ENCODE results near the gene GRIA1. TPM values are rescaled to one million over a fixed set of nuclear protein-coding genes. Genes with fewer than 3 reads are reported as not detected.

Gene GRIA1
- polyA plus RNA-seq, 1 experiment = 6.7 TPM

DNA sequence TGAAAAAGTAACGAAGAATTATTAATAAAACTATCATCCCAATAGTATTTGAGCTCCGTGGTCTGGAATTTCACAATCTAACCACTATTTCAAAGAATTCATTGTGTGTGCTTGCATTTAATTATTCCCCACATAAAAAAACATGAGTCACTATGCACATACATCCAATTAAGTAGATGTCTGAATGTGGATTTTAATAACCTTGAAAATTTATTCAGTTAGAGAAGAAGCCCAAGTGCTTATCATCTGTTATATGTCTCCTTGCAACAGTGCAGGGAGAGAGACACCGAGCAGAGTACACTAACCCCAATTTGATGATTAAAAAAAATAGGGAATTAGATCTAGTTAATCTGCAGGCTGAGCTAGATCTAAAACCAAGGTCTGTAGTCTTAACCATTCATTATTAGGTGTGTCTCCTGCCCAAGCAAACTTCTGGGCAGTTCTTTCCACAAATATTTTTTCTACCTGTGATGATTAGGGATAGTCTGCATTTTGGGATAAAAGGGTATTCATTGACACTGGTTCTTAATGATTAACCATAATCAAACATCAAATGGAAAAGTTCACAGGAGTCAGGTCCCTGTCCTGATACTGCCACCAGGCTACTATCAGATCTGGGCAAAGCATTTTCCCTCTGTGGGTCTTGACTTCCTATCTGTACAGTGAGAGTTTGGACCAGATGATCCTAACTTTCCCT lies 164.2 kb downstream of the GRIA1 start:
- Histone ChIP-seq H3K4me3 (ENCODE audit: low read depth, low read length) (no peak overlapping the region), H3K27me3 (ENCODE audit: control insufficient read depth, insufficient read depth, low read length) (no peaks in the 10 kb centered on the region), H3K36me3 (ENCODE audit: control insufficient read depth, insufficient read depth, low read length) (no peaks in the 10 kb centered on the region)
- peak; percentile 71 for DNase-seq (ENCODE audit: low read depth)
- ChIA-PET CTCF (interaction anchor here (0.6 to 1.4 kb wide), 6 partner anchors 15 to 1914 kb away, joined by 3 to 5 read pairs (median 3); no protein-coding TSS in a partner anchor), POLR2A (interaction anchor here (0.6 to 0.8 kb wide), 4 partner anchors 26 to 311 kb away, joined by 3 to 4 read pairs (median 3); no protein-coding TSS in a partner anchor)
- TF ChIP-seq, protein P1, sequence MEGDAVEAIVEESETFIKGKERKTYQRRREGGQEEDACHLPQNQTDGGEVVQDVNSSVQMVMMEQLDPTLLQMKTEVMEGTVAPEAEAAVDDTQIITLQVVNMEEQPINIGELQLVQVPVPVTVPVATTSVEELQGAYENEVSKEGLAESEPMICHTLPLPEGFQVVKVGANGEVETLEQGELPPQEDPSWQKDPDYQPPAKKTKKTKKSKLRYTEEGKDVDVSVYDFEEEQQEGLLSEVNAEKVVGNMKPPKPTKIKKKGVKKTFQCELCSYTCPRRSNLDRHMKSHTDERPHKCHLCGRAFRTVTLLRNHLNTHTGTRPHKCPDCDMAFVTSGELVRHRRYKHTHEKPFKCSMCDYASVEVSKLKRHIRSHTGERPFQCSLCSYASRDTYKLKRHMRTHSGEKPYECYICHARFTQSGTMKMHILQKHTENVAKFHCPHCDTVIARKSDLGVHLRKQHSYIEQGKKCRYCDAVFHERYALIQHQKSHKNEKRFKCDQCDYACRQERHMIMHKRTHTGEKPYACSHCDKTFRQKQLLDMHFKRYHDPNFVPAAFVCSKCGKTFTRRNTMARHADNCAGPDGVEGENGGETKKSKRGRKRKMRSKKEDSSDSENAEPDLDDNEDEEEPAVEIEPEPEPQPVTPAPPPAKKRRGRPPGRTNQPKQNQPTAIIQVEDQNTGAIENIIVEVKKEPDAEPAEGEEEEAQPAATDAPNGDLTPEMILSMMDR (IDR thresholded peaks at IDR 0.05; ENCODE audit: insufficient read depth, low read depth, low read length) = no peak

DNA sequence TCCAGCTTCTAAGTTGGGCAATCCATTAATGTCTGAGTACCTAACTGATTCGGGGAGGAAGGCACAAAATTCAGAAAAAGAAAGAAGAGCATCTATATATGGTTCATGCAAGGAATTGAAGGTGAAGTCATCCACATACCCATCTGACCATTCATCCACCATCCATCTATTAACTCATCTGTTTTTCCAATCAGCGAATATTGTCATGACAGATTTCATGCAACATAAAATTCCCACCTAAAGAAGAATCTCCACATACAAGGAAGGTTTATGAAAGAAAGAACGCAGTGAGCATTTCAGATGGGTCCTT lies 164.7 kb downstream of the GRIA1 start:
- ChIA-PET POLR2A (no interaction called here), CTCF (interaction anchor here (0.6 to 1.3 kb wide), 4 partner anchors 26 to 1915 kb away, joined by 3 read pairs; no protein-coding TSS in a partner anchor)
- TF ChIP-seq, protein P1 (IDR thresholded peaks at IDR 0.05; ENCODE audit: insufficient read depth, low read depth, low read length) = no peak
- Histone ChIP-seq H3K27me3 (ENCODE audit: control insufficient read depth, insufficient read depth, low read length) (no peaks in the 10 kb centered on the region), H3K4me3 (ENCODE audit: low read depth, low read length) (no peak overlapping the region), H3K36me3 (ENCODE audit: control insufficient read depth, insufficient read depth, low read length) (no peaks in the 10 kb centered on the region)
- DNase-seq (ENCODE audit: low read depth) = no peak

DNA sequence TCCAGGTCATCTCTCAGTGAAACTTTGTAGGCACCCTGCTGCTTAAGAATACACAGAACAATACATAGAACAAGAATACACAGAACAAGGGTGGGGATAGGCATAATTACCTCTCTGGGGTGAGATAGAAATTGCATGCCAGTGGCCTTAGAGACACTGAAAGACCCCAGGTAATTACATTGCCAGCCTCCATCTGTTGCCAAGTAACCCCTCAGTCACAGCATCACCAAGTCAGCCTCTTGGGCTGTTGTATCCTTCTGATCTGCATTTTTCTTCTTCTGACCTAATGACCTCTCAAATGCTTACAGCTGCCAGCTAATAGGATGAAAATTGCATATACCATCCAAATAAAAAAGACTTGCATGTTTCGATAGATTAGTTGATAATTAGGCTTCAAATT lies 167.7 kb downstream of the GRIA1 start:
- no peaks in the 10 kb centered on the region for H3K36me3 ChIP-seq (ENCODE audit: control insufficient read depth, insufficient read depth, low read length)
- H3K4me3 ChIP-seq (ENCODE audit: low read depth, low read length) = no peak overlapping the region
- ChIA-PET CTCF (interaction anchor here (1.0 to 1.4 kb wide), 3 partner anchors 14 to 29 kb away, joined by 3 to 4 read pairs (median 3); no protein-coding TSS in a partner anchor), POLR2A (interaction anchor here (0.5 to 0.7 kb wide), 2 partner anchors 14 to 110 kb away, joined by 6 to 7 read pairs; no protein-coding TSS in a partner anchor)
- DNase-seq (ENCODE audit: low read depth) = no peak
- TF ChIP-seq, protein P1 (IDR thresholded peaks at IDR 0.05; ENCODE audit: insufficient read depth, low read depth, low read length) = no peak
- H3K27me3 ChIP-seq (ENCODE audit: control insufficient read depth, insufficient read depth, low read length) = no peaks in the 10 kb centered on the region

DNA sequence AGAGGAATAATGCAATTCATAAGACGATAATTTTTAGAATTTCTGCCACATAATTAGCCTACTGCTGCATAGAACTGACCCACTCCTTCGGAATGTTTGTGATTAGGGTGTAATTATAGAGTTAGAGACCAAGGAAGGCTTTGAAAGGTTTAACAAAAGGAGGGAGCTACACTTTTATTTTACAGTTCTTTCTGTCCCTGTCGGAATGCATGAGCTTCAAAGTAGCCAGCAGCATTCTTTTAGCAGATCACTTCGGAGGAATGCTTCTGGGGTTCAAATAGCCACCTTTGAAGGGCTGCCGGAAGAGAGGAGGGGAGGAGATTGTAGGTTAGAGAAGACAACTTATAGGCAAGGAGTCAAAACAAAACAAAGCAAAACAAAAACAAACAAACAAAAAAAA lies 168.1 kb downstream of the GRIA1 start:
- POLR2A ChIA-PET = interaction anchor here (0.5 to 0.7 kb wide), 2 partner anchors 14 to 110 kb away, joined by 6 to 7 read pairs; no protein-coding TSS in a partner anchor
- Histone ChIP-seq H3K4me3 (ENCODE audit: low read depth, low read length) (no peak overlapping the region), H3K36me3 (ENCODE audit: control insufficient read depth, insufficient read depth, low read length) (no peaks in the 10 kb centered on the region), H3K27me3 (ENCODE audit: control insufficient read depth, insufficient read depth, low read length) (no peaks in the 10 kb centered on the region)
- TF ChIP-seq, protein P1 (IDR thresholded peaks at IDR 0.05; ENCODE audit: insufficient read depth, low read depth, low read length) = no peak
- CTCF ChIA-PET = interaction anchor here (1.0 to 1.3 kb wide), 2 partner anchors 18 to 30 kb away, joined by 3 to 4 read pairs; no protein-coding TSS in a partner anchor
- DNase-seq (ENCODE audit: low read depth) = no peak

DNA sequence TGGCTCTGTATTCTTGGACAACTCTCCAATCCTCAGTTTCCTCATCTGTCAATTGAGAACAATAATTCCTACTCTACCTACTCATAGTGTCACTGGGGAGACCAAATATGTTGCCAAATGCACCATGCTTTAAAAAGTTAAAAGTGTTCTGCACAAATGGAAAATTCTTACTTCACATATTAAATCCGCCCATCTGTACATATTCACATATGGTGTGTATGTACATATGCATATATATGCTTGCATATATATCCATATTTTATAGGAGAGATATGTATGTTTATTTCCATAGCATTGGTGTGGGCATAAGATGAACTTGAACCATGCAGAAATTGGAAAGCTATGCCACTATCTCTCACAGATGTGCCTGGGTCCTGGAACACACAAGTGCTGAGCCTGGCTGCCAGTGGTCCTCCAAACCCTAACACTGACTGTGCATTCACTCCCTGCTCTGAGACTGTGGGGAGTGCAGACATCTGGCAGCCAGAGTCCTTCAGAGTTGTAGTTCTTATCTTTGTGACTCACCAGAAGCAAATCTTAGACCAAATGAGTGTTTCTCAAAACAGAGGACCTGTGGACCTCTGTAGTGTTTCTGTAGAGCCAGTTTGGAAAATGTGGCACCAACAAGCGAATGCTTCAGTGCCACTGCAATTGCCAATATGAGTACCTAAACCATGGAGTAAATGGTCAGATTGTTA lies 168.7 kb downstream of the GRIA1 start:
- TF ChIP-seq, protein P1 (IDR thresholded peaks at IDR 0.05; ENCODE audit: insufficient read depth, low read depth, low read length) = no peak
- DNase-seq (ENCODE audit: low read depth) = peak; percentile 37
- Histone ChIP-seq H3K4me3 (ENCODE audit: low read depth, low read length) (no peak overlapping the region), H3K36me3 (ENCODE audit: control insufficient read depth, insufficient read depth, low read length) (no peaks in the 10 kb centered on the region), H3K27me3 (ENCODE audit: control insufficient read depth, insufficient read depth, low read length) (no peaks in the 10 kb centered on the region)
- ChIA-PET POLR2A (interaction anchor here (0.7 kb wide), 1 partner anchor 111 kb away, joined by 6 read pairs; no protein-coding TSS in a partner anchor), CTCF (interaction anchor here (1.3 kb wide), 1 partner anchor 18 kb away, joined by 3 read pairs; no protein-coding TSS in a partner anchor)

Data from BJ (cell line).